NCI-H1092 (cell line): ENCODE measurements around the gene PRRX1.

ENCODE experiments used
- DNase-seq: peaks from one replicate; lab custom pipeline; 2025; lab: John Stamatoyannopoulos, UW

PRRX1 gene

DNA sequence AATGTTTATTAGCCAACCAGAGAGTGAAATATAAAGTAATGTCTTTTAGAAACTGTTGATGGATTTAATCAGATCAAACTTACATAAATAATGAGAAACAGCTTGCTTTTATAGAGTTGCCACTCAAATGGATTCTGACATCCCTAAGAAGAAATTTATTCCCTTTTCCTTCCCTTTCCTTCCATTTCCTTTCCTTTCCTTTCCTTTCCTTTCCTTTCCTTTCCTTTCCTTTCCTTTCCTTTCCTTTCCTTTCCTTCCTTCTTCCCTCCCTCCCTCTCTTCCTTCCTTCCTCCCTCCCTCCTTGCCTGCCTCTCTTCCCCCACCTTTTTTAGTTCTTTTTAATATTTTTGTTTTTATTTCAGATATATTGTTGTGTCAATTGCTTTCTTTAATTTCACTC is 27.3 kb downstream of the PRRX1 start:
- DNase-seq = no peak

DNA sequence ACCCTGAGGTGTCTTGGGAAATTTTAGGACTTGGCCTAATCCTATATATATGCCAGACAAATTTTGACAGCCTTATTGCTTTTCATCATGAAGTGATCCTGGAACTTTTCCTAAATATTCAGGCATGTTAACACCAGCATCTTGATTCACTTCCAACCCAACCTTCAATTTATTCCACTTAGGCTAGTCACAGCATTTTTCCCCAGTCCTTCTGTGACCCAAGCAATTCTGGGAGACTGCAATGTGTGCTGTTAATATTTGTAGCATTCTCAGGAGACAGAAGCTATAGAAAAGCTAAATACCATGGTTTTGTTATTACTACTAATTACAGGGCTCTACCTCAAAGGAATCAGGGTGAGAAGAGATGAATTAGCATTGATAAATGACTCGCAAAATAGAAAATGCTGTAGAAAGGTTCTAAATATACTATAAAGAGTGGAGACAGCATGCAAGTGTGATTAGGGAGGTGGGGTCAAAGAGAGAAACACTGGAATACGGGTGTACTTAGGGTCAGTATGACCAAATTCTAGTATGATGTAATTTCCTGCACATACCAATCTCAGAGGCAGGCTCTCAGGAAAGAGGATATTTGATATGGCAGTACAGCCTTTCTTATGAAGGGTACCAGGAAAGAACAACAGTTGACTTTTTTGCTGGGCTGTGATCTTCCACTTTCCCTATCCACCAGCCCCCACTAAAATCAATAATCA is 29.1 kb downstream of the PRRX1 start:
- DNase-seq = no peak

DNA sequence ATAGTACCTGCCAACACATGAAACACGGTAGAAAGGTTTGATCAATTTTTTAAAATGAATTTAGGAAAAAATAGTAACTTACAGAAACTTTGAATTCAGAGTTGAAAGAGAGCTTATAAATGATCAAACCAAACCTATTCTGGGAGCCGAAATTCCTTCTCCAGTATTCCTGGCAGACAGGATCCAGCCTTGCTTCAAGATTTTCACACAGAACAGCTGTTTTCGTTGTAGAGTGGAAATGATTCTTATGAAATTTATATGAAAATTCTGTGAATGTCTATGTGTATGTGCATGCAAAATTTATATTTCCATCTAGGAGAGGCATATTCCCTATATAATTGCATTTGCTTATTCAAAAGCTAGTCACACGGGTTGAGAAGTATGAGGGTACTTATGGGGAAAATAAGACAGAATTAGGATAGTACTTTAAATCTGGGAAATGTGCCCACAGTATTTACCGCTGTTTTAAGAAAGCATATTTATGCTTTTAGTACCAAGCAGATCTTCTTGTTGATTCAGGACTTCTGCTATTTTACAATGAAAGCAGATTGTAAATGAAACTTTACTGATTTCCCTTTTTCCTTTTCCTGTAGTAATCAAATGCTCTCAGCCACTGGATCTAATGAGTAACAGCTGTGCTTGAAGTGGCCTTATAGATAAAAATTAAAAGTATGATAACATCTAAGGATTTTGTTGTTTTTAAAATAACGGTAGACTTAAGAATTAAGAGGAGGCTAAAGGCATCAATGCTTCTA is 30.4 kb downstream of the PRRX1 start:
- no peak for DNase-seq

DNA sequence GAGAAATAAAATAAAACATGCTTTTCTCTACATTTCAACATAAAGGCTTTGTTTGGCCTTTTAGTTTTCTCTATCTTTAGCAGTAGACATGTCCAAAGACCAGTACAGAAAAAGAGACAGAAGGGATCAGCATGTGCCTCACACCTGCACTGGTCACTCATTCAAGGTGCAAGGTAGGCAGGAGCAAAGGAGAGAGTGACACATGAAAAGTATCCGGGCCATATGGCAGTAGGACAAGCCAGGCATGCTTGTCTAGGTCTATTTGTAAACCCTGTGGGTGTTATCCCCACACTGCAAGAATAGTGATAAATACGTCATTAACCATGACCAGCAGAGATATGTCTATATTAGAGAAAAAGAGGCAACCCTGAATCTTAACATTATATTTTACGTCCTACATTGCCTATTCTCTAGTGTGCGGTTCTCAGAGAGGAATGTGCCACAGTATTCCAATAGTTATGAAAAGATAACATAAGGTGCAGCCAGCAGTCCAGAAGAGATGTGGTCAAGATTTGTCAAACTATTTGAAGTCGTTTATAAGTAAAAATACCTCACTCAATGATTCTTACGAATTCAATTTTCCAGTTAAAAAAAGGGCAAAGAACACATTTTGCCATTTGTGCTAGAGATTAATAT is 32.1 kb downstream of the PRRX1 start:
- no peak for DNase-seq

DNA sequence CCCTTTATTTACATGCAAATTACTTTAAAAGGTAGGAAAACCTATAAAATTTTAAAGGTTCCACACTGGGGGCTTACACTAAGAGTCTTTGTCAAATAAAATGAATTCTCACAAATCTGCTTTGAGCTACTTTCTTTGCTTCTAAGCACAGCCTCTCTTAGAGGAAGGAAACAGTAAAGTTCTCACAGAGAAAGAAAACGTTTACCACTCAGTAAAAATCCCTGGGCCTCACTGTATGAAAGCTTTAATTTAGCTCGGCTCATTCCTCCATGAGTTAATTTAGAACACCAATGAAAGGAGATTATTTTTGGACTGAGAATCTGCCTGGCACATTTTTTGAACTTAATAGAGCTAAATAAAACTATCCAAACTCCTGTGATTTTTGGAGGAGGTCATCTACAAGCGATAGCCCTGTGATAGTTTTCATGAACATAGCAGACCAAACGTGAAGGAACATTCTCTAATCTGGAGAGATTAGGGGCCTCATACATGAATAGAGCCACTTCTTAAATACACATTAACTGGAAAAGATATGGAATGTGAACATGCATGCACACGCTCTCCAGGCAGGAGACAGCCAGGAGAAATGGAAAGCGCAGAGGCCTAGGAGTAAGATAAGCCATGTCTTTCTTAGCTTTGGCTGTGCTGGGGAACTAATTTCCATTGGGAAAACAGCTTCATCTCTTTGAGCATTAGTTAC is 32.8 kb downstream of the PRRX1 start:
- no peak for DNase-seq

- DNase-seq = no peak
These were observed 33.4 kb downstream of the PRRX1 start for GRCh38 chr1:170697316-170697715.

DNA sequence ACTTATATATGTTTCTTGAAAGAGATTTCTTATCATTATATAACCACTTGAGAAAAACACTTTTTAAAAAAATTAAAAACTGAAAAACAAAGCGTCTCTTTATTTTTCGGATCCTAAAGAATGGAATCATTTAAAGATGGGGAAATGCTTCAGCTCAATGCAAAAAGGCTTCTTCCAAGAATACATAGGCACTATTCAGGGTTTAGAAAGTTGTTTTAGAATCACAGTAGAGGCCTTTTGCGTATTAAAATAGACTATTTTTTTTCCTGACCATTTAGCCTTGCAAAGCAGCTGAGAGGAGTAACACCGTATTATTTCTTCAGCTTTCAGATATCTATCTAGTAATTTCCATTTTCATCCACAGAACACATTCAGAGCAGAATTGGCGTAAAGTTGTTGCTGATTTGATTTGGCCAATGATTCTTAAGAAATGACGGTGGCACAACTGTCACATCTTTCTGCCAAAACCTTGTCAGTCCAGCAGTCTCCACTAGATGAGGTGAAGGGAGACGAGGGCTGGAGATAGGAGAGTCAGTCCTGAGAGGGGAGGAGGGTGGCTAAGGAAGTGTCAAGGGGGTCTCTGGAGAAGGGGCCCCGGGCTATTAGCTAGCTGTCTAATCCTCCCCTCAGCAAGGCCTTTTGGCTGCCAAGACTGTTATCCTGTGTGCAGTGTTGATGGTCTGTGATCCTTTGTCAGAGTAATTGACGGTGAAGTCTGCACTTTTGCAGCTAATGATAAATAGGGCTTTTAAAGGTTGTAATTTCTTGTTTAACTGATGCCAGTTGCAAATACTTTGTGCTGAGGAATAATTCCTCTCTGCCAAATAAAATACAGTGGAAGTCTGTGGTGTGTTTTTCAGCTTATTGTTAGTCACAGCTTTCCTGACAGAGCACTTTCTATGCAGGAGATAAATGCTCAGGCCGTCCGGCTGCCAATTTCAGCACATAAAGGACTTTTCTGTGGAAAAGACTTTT is 34.7 kb downstream of the PRRX1 start:
- DNase-seq = no peak

- no peak for DNase-seq
These were observed 35.8 kb downstream of the PRRX1 start for GRCh38 chr1:170699696-170700095.

DNA sequence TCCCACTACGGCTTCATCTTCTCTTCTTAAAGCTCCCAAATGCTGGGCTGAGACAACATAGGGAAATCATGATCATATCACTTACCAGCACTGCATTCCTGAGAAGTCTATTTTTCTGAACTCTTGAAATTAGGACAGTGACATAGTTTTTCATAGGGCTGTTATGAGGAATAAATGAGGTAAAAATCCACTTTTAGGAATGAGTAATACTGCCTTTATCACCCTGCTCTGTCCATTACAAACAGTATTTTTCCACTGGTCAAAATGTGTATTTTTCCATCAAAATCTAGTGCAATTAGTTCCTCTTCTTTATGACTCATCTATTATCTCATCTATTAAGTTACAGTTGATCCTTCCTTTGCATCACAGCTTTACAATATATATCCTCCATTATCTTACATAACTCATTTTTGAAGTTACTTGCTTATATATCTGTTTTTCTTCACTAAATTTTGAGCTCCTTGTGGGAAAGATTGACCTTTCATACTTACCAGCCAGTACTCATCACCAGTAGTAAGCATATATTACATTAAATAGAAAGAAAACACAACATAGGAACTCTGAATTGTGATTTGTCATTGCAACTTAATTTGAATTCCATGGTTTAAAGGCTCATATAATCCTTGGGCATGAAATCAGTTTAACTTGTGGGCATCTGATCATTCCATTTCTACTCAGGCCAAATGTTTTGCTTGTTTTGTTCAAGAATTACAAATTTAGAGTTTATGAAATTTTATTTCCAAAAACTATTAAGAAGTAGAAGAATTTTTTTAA is 37.1 kb downstream of the PRRX1 start:
- no peak for DNase-seq

- no peak for DNase-seq
These were observed 38.0 kb downstream of the PRRX1 start for GRCh38 chr1:170701962-170702361.

- no peak for DNase-seq
These were observed 39.7 kb downstream of the PRRX1 start for GRCh38 chr1:170703591-170703990.

GRCh38 chr1:170704256-170704655 is 40.3 kb downstream of the PRRX1 start:
- no peak for DNase-seq

- DNase-seq = no peak
These were observed 42.0 kb downstream of the PRRX1 start for GRCh38 chr1:170705981-170706380.

GRCh38 chr1:170707117-170707516 is 43.2 kb downstream of the PRRX1 start:
- no peak for DNase-seq

DNA sequence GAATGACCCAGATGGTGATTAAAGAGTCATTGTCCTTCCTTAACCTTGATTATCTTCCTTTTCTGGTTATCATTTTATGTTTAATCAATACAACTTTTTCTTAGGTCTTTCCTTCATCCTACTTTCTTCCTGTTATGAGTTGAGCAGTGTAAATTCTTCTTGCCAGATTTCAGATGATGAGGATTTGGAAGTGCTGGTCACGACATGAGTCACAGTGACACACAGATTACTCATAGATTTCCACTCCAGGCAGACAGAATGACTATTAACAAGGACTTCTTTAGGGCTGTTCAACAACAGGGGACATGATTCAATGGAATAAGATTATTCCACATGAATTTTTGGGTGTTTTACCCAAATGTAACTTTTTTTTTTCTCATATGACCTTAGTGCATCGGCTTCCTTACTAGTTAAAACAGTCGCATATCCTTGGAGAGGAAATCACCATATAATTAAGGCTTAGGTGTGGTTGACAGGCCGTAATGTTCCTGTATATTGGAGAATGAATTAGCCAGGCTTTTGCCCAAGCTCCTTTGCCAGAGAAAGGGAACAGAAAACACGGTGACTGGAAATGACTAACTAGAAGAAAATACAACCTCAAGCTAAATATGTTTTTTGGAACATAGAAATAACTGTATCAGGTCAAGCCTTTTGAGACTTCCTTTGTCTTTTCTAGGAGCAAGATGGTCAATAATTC is 44.2 kb downstream of the PRRX1 start:
- DNase-seq = no peak

- DNase-seq = no peak
These were observed 47.8 kb downstream of the PRRX1 start for GRCh38 chr1:170711682-170712081.

DNA sequence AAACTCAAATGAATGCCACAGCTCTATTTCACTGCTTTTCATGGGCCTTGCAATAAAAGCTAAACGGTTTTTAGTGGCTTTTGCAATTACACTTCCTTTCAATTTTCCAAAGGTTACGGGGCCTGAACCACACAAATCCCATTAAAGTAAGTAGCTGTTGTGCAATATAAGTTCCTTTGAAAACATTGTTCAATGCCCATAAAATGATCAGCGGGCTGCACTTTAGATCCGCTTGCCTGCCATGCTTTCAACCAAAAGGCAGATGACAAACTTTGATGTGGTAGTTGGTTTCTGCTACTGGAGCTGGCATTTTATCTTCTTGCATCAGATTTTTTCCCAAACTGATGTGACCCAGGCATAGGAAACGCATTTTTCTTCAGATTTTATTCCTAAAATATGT is 50.2 kb downstream of the PRRX1 start:
- no peak for DNase-seq

DNA sequence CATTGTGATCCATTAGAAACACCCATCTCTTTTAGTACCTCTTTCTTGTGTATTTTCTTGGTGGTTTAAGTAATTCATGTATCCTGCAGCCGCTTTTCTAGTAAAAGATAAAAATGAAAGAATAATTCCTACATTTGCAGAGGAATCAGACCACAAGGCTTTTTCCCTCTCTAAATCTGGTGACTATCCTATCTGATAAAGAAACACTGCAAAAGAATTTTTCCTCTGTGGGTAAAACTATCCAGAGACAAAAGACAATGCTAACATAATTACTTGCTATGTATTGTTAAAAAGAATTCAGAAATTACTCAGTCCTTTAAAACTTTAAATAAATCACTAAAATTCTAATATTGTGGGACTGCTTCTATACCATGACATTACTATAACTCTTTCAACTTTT is 51.0 kb downstream of the PRRX1 start:
- DNase-seq = no peak

DNA sequence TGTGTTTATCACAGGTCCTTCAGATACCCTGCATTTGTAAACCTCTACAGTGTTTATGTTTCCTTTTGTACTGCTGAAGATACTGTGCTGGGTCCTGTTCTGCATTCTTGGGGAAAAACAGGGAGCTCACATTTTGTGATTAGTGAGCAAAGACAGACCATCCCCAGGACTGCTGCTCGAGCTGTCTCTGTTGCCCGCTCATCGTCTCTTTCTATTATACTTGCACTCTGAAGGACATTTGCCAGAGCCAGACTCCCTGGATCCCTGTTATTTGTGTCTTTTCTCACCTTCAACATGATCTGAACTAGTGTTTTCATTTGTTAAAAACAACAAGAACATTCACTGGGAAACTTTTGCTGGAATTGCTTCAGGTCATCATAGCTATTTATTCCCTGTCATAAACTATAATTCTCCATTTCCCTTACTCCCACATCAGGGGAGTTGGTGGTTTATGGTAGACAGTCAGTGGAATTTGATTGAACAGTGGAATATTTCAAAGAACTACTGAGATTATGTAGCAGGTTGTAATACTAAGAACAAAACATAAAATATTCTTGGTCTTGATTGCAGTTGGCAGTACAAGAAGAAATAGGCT is 53.0 kb downstream of the PRRX1 start:
- no peak for DNase-seq

GRCh38 chr1:170720661-170721060 is 56.7 kb downstream of the PRRX1 start:
- no peak for DNase-seq
